ENCODE data around the gene TBC1D19. TPM values are rescaled to one million over a fixed set of nuclear protein-coding genes. Genes with fewer than 3 reads are reported as not detected.

TBC1D19 gene
- total RNA-seq, 4 donors from 2014 or later, result 19.8 to 23.4 (median 20.7) TPM

DNA sequence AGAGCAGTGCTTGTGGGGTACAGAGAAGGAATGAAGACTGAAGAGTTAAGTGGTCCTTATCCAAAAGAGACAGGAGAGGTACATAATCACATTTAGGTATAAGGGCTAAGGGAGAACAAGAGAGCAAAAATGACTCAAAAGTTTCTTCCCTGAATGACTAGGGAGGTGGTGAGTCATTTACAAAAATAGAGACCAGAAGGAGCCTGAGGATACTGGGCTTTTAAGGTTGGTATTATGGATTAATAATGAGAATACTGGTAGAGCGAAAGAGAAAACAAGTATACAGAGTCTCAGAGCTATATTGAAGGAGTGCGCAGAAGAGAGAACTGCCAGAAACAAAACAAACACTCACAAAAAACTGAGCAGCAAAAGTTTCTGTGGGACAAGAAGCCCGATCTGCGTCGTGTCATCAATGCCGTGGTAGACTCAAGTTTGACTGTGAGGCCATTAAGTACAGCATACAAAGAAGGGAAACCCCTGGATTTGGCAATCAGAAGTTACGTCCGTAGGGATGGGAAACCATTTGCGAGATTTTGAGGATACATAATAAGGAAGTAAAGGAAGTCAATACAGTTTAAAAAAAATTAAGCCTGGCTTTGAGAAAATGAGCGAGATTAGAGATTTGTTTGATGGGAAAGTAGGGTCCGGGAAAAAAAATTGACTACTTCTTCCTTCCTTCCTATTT, 147.6 kb downstream of the TBC1D19 start:
- 91% methylated on average over 11 of the region's 11 CpGs for WGBS, 2 donors
- Histone ChIP-seq H3K4me1 (no peaks in the 10 kb centered on the region), H3K4me3 (no peak overlapping the region), H3K27ac (no peak overlapping the region), H3K9me3 (no peaks in the 10 kb centered on the region), H3K27me3 (no peaks in the 10 kb centered on the region), H3K36me3 (peaks cover 0 to 4% (median 0%) of the 10 kb centered on the region in 3 donors)
- DNase-seq (ENCODE audit: low spot score in 2 of 2), result no peak
- no peak for TF ChIP-seq EP300 (IDR thresholded peaks at IDR 0.05)

DNA sequence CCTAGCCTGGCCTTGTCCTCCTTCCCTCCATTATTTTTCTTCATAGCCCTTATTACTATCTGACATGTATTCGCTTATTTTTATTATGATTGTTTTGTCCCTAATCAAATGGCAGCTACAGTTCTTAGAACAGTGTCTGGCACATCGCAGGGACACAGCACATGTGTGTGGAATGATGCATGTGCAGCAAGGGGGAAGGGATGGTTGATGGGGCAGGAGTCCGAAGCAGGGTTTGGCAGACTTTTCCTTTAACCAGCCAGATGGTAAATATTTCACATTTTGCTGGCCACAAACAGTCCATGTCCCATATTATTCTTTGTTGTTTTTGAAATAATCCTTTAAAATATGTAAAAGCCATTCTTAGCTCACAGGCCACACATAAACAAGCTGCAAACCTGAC, 148.5 kb downstream of the TBC1D19 start:
- no peaks in the 10 kb centered on the region for H3K27me3 ChIP-seq
- no peak for DNase-seq (ENCODE audit: low spot score in 2 of 2)
- H3K27ac ChIP-seq, result no peak overlapping the region
- H3K36me3 ChIP-seq, result peaks cover 0 to 4% (median 0%) of the 10 kb centered on the region in 3 donors
- WGBS, 2 donors, result 90 to 94% methylated on average over 3 of the region's 3 CpGs
- TF ChIP-seq POLR2A (IDR thresholded peaks at IDR 0.05), result no peak
- no peak for TF ChIP-seq EP300 (IDR thresholded peaks at IDR 0.05)
- TF ChIP-seq, protein P1, sequence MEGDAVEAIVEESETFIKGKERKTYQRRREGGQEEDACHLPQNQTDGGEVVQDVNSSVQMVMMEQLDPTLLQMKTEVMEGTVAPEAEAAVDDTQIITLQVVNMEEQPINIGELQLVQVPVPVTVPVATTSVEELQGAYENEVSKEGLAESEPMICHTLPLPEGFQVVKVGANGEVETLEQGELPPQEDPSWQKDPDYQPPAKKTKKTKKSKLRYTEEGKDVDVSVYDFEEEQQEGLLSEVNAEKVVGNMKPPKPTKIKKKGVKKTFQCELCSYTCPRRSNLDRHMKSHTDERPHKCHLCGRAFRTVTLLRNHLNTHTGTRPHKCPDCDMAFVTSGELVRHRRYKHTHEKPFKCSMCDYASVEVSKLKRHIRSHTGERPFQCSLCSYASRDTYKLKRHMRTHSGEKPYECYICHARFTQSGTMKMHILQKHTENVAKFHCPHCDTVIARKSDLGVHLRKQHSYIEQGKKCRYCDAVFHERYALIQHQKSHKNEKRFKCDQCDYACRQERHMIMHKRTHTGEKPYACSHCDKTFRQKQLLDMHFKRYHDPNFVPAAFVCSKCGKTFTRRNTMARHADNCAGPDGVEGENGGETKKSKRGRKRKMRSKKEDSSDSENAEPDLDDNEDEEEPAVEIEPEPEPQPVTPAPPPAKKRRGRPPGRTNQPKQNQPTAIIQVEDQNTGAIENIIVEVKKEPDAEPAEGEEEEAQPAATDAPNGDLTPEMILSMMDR (IDR thresholded peaks at IDR 0.05), result no peak
- no peaks in the 10 kb centered on the region for H3K9me3 ChIP-seq
- H3K4me3 ChIP-seq, result no peak overlapping the region
- H3K4me1 ChIP-seq, result no peaks in the 10 kb centered on the region

DNA sequence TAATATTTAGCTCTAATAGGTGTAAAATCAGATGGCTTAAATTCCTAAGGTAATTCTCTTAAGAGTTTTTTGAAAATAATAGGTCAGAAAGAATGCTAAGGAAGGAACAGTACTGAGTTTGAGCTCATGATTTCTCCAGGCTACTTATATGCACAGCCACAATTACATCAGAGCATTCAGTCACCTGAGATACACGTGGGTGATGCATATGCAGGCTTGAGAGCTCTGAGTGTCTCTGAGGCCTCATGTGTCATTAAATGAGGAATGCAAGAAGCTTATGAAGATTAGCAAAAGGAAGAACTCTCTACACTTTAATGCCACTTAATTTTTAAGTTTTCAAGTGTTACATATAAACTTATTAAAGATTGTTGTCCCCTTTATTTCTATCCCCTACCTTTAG, 152.7 kb downstream of the TBC1D19 start:
- 77 to 85% methylated on average over 1 of the region's 1 CpG for WGBS, 2 donors
- Histone ChIP-seq H3K27ac (no peak overlapping the region), H3K4me3 (no peak overlapping the region), H3K36me3 (no peaks in the 10 kb centered on the region), H3K27me3 (no peaks in the 10 kb centered on the region), H3K4me1 (peaks cover 0 to 3% (median 0%) of the 10 kb centered on the region in 4 donors), H3K9me3 (no peaks in the 10 kb centered on the region)
- TF ChIP-seq, protein P1 (IDR thresholded peaks at IDR 0.05), result no peak
- TF ChIP-seq POLR2A (IDR thresholded peaks at IDR 0.05) (no peak), EP300 (IDR thresholded peaks at IDR 0.05) (no peak)
- no peak for DNase-seq (ENCODE audit: low spot score in 2 of 2)

DNA sequence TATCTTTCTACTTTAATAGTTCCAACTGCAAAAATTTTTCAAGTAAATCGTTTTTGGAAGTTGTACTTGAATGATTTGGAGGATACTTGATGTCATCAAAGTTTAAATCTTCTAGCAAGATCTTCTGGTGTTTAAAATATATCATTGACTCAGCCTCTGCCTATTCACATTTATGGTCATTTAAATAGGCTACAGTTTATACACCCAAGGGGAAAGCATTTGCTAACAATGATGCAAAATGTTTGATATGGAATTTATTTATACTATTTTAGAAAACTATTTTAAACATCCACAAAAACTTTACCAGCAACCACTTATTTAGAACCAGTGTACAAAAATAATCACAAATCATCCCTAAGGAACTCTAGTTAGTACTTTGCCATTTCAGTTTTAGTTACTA, 153.5 kb downstream of the TBC1D19 start:
- DNase-seq (ENCODE audit: low spot score in 2 of 2), result no peak
- H3K36me3 ChIP-seq, result peaks cover 0 to 3% (median 0%) of the 10 kb centered on the region in 3 donors
- H3K4me3 ChIP-seq, result no peak overlapping the region
- no peaks in the 10 kb centered on the region for H3K27me3 ChIP-seq
- H3K27ac ChIP-seq, result no peak overlapping the region
- 70 to 71% methylated on average over 1 of the region's 1 CpG for WGBS, 2 donors
- H3K4me1 ChIP-seq, result peaks cover 0 to 7% (median 0%) of the 10 kb centered on the region in 4 donors
- no peaks in the 10 kb centered on the region for H3K9me3 ChIP-seq
- no peak for TF ChIP-seq POLR2A (IDR thresholded peaks at IDR 0.05)
- TF ChIP-seq, protein P1 (IDR thresholded peaks at IDR 0.05), result no peak
- TF ChIP-seq EP300 (IDR thresholded peaks at IDR 0.05), result no peak

DNA sequence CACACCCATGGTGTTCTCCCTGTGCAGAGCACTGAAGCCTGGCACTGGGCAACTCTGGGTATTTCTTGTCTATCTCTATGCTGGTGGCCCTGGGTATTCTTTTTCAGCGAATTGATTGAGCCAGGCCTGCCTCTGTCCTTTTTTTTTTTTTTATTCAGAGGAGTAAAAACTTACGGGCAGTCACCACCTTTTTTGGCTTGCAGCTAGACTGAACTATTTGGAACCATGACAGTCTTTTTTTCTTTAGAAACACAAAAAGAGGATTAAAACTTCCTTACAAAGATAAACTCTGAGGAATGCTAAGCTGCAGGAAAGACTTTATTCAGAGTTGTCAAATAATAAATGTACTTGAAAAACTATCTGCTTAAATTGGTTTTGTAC, 157.6 kb downstream of the TBC1D19 start:
- peaks cover 0 to 10% (median 0%) of the 10 kb centered on the region in 4 donors for H3K9me3 ChIP-seq
- TF ChIP-seq POLR2A (IDR thresholded peaks at IDR 0.05) (no peak), EP300 (IDR thresholded peaks at IDR 0.05) (no peak)
- TF ChIP-seq, protein P1 (IDR thresholded peaks at IDR 0.05), result no peak
- peak overlapping the region in 2 of 4 donors; percentile 32 to 33 for H3K27ac ChIP-seq
- peaks cover 0 to 31% (median 0%) of the 10 kb centered on the region in 3 donors for H3K36me3 ChIP-seq
- no peaks in the 10 kb centered on the region for H3K27me3 ChIP-seq
- 19 to 25% methylated on average over 2 of the region's 2 CpGs for WGBS, 2 donors
- peaks cover 0 to 7% (median 0%) of the 10 kb centered on the region in 4 donors for H3K4me1 ChIP-seq
- H3K4me3 ChIP-seq, result no peak overlapping the region
- no peak for DNase-seq (ENCODE audit: low spot score in 2 of 2)

All from tibial nerve (tissue), 4 donors.